OCI-LY1 (cell line): Measurements from ENCODE around the gene FAM117A.

Experiments used
- H2AFZ ChIP-seq: fragments of 200-600 bp; sonication (generic), shearing (Covaris generic); 2 replicates; pipeline ENCODE4 v1.6.0; 2014; ENCODE audit warnings: antibody characterized with exemption, mild to moderate bottlenecking, low read length
- H3F3A ChIP-seq: fragments of 200-600 bp; sonication (generic), shearing (Covaris generic); 2 replicates; pipeline ENCODE4 v1.6.0; 2014; ENCODE audit warnings: mild to moderate bottlenecking, antibody characterized with exemption, low read length, moderate library complexity; ENCODE audit not compliant: insufficient read depth
- H3K27ac ChIP-seq: fragments of 200-600 bp; sonication (generic); 2 replicates; pipeline ENCODE4 v1.5.1; 2014; ENCODE audit warnings: low read length, mixed run types, mild to moderate bottlenecking, low read depth; ENCODE audit not compliant: poor library complexity, severe bottlenecking
- H3K27me3 ChIP-seq: fragments of 200-600 bp; sonication (generic); 2 replicates; pipeline ENCODE4 v1.6.0; 2014; ENCODE audit warnings: antibody characterized with exemption, mild to moderate bottlenecking, low read length, moderate library complexity; ENCODE audit not compliant: insufficient read depth
- H3K36me3 ChIP-seq: fragments of 200-600 bp; sonication (generic); 2 replicates; pipeline ENCODE4 v1.6.1; 2014; ENCODE audit warnings: mild to moderate bottlenecking, antibody characterized with exemption, low read length, moderate library complexity, mixed read lengths; ENCODE audit not compliant: insufficient read depth
- H3K4me1 ChIP-seq: fragments of 200-600 bp; sonication (generic); 2 replicates; pipeline ENCODE4 v1.5.1; 2014; ENCODE audit warnings: mild to moderate bottlenecking, low read length, moderate library complexity; ENCODE audit not compliant: insufficient read depth, severe bottlenecking
- H3K4me2 ChIP-seq: fragments of 200-600 bp; sonication (generic), shearing (Covaris generic); 2 replicates; pipeline ENCODE4 v1.6.1; 2014; ENCODE audit warnings: low read length
- H3K4me3 ChIP-seq: fragments of 200-600 bp; sonication (generic); 2 replicates; pipeline ENCODE4 v1.5.1; 2014; ENCODE audit warnings: low read length, low read depth, mild to moderate bottlenecking, mixed read lengths; ENCODE audit not compliant: poor library complexity, severe bottlenecking
- H3K79me2 ChIP-seq: fragments of 200-600 bp; shearing (Covaris generic); 2 replicates; pipeline ENCODE4 v1.6.1; 2016; ENCODE audit warnings: mixed run types, low read length, mixed read lengths; ENCODE audit not compliant: insufficient read depth
- H3K9ac ChIP-seq: fragments of 200-600 bp; sonication (generic), shearing (Covaris generic); 2 replicates; pipeline ENCODE4 v1.6.1; 2014; ENCODE audit warnings: mild to moderate bottlenecking, low read length, mixed read lengths
- H3K9me2 ChIP-seq: fragments of 200-600 bp; sonication (generic), shearing (Covaris generic); 2 replicates; pipeline ENCODE4 v1.6.1; 2014; ENCODE audit warnings: low read depth, mild to moderate bottlenecking, low read length, mixed read lengths
- H3K9me3 ChIP-seq: fragments of 200-600 bp; shearing (Covaris generic); 2 replicates; pipeline ENCODE4 v1.6.1; 2014; ENCODE audit warnings: low read length, mixed read lengths
- H4K20me1 ChIP-seq: fragments of 200-600 bp; sonication (generic), shearing (Covaris generic); 2 replicates; pipeline ENCODE4 v1.6.0; 2016; ENCODE audit warnings: mild to moderate bottlenecking, low read length; ENCODE audit not compliant: insufficient read depth
- EZH2 ChIP-seq: fragments of 200-600 bp; sonication (generic), shearing (Covaris generic); IDR thresholded peaks from 2 replicates; pipeline ENCODE4 v1.8.0; 2017; ENCODE audit warnings: borderline replicate concordance, mixed run types, mild to moderate bottlenecking, antibody characterized with exemption, low read length, moderate library complexity, mixed read lengths
- TF ChIP-seq, protein P1 (sequence below): fragments of 200-600 bp; sonication (generic), shearing (Covaris generic); IDR thresholded peaks from 2 replicates; pipeline ENCODE4 v1.5.1; 2017; ENCODE audit warnings: mild to moderate bottlenecking, antibody characterized with exemption, low read length, moderate library complexity, mixed read lengths

The FAM117A gene

DNA sequence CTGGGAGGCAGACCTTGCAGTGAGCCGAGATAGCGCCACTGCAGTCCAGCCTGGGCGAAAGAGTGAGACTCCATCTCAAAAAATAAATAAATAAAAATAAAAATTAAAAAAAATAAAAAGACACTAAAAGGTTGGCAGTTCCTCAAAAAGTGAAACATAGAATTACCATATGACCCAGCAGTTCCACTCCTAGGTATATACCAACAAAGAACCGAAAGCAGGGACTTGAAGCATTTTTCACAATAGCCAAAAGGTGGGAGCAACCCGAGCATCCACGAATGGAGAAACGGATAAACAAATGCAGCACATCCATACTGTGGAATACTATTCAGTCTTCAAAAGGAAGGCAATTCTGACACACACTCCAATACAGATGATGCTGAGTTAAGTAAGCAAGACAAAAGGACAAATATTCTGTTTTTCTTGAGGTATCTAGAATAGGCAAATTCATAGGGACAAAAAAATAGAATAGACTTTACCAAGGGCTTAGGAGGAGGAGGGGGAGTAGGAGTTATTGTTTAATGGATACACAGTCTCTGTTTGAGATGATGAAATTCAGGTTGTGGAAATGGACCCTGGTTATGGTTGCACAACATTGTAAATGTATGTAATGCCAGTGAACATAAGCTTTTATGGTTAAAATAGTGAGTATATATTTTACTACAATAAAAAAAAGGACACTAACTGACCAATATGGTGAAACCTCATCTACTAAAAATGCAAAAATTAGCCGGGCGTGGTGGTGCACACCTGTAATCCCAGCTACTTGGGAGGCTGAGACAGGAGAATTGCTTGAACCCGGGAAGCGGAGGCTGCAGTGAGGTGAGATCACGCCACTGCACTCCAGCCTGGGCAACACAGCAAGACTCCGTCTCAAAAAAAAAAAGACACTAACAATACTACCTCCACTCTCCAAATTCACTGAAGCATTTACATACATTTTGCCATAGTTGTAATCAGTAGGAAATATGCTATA lies 29.1 kb downstream of the FAM117A start:
- 0 out of 2 replicates have a peak, but pooled peaks cover 6% of the 10 kb centered on the region for H3F3A ChIP-seq
- peaks cover 72% of the 10 kb centered on the region for H3K36me3 ChIP-seq
- no peaks in the 10 kb centered on the region for H4K20me1 ChIP-seq
- peaks cover 32% of the 10 kb centered on the region for H3K4me1 ChIP-seq
- no peak overlapping the region for H3K4me2 ChIP-seq
- no peaks in the 10 kb centered on the region for H3K9me2 ChIP-seq
- H2AFZ ChIP-seq = no peak overlapping the region
- H3K9me3 ChIP-seq = no peaks in the 10 kb centered on the region
- H3K27ac ChIP-seq = no peak overlapping the region
- TF ChIP-seq EZH2 = no peak
- TF ChIP-seq, protein P1, sequence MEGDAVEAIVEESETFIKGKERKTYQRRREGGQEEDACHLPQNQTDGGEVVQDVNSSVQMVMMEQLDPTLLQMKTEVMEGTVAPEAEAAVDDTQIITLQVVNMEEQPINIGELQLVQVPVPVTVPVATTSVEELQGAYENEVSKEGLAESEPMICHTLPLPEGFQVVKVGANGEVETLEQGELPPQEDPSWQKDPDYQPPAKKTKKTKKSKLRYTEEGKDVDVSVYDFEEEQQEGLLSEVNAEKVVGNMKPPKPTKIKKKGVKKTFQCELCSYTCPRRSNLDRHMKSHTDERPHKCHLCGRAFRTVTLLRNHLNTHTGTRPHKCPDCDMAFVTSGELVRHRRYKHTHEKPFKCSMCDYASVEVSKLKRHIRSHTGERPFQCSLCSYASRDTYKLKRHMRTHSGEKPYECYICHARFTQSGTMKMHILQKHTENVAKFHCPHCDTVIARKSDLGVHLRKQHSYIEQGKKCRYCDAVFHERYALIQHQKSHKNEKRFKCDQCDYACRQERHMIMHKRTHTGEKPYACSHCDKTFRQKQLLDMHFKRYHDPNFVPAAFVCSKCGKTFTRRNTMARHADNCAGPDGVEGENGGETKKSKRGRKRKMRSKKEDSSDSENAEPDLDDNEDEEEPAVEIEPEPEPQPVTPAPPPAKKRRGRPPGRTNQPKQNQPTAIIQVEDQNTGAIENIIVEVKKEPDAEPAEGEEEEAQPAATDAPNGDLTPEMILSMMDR = no peak
- no peak overlapping the region for H3K4me3 ChIP-seq
- no peaks in the 10 kb centered on the region for H3K27me3 ChIP-seq
- H3K9ac ChIP-seq = no peak overlapping the region
- peaks cover 63% of the 10 kb centered on the region for H3K79me2 ChIP-seq

- H3K36me3 ChIP-seq = peaks cover 85% of the 10 kb centered on the region
- H3K9ac ChIP-seq = no peak overlapping the region
Measured at GRCh38 chr17:49731435-49731831, 32.5 kb downstream of the FAM117A start.

GRCh38 chr17:49730785-49731434 lies 33.0 kb downstream of the FAM117A start:
- peaks cover 32% of the 10 kb centered on the region for H3K79me2 ChIP-seq
- H3K4me1 ChIP-seq = no peaks in the 10 kb centered on the region
- no peak overlapping the region for H2AFZ ChIP-seq
- no peaks in the 10 kb centered on the region for H3F3A ChIP-seq
- no peaks in the 10 kb centered on the region for H4K20me1 ChIP-seq
- H3K9ac ChIP-seq = no peak overlapping the region
- no peaks in the 10 kb centered on the region for H3K9me2 ChIP-seq
- no peak overlapping the region for H3K4me2 ChIP-seq
- no peaks in the 10 kb centered on the region for H3K27me3 ChIP-seq
- H3K9me3 ChIP-seq = no peaks in the 10 kb centered on the region
- H3K4me3 ChIP-seq = no peak overlapping the region
- TF ChIP-seq, protein P1 = no peak
- TF ChIP-seq EZH2 = no peak
- no peak overlapping the region for H3K27ac ChIP-seq
- H3K36me3 ChIP-seq = peaks cover 86% of the 10 kb centered on the region

More at GRCh38 chr17:49731435-49731831, 32.5 kb downstream of the FAM117A start:
- no peak overlapping the region for H2AFZ ChIP-seq
- no peak overlapping the region for H3K4me2 ChIP-seq
- H3K4me1 ChIP-seq = no peaks in the 10 kb centered on the region
- no peaks in the 10 kb centered on the region for H3K9me2 ChIP-seq
- H3K9me3 ChIP-seq = no peaks in the 10 kb centered on the region
- H3K4me3 ChIP-seq = no peak overlapping the region
- peaks cover 36% of the 10 kb centered on the region for H3K79me2 ChIP-seq
- H4K20me1 ChIP-seq = no peaks in the 10 kb centered on the region
- H3F3A ChIP-seq = no peaks in the 10 kb centered on the region
- TF ChIP-seq EZH2 = no peak
- TF ChIP-seq, protein P1 = no peak
- H3K27me3 ChIP-seq = no peaks in the 10 kb centered on the region
- no peak overlapping the region for H3K27ac ChIP-seq
